Measurements from ENCODE around the gene ZNF358.
"Not testable (repeated sequence)": the region's sequence is repeated elsewhere in the genome, so short reads cannot be mapped to it uniquely, and the experiment has no call there.

The ZNF358 gene

DNA sequence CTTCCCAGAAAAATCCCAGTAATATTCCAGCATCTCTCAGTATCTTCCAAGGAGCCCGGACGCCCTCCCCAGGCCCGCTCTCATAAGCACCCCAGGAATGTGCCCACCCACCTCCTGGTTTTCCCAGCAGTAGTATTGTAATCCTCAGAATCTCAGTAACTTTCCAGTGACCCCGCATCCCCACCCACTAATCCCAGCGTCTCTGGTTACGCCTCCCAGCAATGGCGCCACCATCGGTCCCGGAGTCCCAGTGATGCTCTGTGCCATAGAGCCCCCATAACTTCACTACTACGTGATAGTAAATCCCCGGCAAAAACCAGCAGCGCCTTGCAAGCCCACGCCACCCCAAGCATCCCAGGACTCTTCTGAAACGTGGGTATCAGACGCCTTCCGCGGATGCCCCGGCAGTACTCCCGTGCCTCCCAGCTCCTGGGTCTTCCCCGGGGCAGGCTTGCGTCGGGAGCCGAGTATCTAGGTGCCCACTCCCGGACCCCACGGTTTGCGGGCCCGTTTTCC is 18.7 kb downstream of the ZNF358 start:
- DNase-seq (ENCODE audit: low read depth in 2 of 3, low spot score in 1 of 3), result peak in 2 of 3 donors; percentile 16 to 44

DNA sequence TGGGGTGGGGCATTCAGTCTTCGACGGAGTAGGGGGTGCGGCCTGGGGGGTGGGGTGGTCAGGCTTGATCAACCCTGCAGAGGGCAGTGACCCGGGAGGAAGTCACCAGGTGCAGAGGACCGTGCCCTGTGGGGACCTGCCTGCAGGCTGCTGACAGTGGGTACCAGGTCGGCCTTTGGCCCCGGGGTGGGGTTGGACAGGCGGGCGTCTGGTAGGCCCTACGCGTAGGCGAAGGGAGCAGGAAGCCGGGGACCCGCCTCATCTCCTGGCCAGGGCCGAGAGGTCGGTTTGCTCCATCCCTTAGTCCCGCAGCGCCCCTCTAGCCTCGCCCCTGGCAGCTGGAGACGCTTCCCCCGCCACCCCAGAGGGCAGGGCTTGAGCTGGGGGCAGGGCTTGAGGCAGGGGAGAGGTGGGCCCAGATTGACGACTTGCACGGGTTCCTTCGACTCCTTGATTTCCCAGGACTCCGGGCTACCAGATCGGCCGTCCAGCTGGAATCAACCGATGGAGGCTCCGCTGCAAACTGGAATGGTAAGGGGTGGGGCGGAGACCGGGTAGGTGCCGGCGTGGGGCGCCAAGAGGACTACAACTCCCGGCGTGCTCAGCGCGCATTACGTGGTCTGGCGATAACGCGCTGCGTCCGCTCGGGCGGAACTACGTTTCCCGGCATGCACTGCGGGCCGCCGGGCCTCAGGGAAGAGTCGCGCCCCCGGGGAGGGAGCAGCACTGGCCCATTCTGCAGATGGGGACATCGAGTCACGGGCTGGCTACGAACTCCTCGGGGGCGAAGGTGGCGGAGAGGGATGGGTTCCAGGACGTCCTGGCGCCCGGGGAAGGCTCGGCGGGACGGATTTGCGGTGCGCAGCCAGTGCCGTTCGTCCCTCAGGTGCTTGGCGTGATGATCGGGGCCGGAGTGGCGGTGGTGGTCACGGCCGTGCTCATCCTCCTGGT is 19.4 kb downstream of the ZNF358 start, which contains the start of gene PNPLA6:
Gene PNPLA6, plus strand, starts transcription at position 671 of the 951 bp plus-strand sequence. Its CDS starts 72 bp downstream, at position 743.
- peak; percentile 87 to 92 (median 89) for DNase-seq (ENCODE audit: low read depth in 2 of 3, low spot score in 1 of 3)

DNA sequence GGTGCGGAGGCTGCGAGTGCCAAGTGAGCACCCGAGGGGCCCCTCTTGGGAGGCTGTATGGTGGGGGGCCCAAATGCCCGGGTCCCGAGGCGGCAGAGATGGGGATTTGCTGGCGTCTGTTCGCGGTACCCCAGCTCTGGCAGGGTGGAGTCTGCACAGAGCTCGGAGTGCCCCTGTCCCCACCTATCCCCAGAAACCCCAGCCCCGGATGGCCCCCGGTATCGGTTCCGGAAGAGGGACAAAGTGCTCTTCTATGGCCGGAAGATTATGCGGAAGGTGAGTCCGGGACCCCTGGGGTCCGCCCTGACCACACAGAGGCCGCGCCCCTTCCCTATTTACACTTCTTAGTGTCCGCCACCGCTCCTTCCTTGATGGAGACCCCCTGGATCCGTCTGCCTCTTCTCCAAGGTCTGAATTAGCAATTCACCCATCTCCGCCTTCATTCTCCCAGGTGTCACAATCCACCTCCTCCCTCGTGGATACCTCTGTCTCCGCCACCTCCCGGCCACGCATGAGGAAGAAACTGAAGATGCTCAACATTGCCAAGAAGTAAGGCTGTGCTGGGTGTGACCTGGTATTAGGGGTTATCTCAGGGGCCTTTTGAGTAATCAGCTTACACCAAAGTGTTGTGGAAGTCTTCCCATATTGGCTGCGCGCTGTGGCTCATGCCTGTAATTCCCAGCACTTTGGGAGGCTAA is 20.2 kb downstream of the ZNF358 start:
- DNase-seq (ENCODE audit: low read depth in 2 of 3, low spot score in 1 of 3), result no peak

DNA sequence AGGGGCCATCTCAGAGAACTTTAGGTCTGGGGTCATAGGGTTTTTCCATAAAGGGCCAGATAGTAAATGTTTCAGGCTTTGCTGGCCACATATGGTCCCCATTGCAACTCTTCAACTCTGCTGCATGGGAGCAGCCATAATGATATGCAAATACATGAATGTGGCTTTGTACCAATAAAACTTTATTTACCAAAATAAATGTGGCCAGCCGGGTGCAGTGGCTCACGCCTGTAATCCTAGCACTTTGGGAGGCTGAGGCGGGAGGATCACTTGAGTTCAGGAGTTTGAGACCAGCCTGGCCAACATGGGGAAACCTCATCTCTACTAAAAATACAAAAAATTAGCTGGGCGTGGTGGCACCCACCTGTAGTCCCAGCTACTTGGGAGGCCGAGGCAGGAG is 23.1 kb downstream of the ZNF358 start:
- not testable (repeated sequence) for DNase-seq (ENCODE audit: low read depth in 2 of 3, low spot score in 1 of 3)

DNA sequence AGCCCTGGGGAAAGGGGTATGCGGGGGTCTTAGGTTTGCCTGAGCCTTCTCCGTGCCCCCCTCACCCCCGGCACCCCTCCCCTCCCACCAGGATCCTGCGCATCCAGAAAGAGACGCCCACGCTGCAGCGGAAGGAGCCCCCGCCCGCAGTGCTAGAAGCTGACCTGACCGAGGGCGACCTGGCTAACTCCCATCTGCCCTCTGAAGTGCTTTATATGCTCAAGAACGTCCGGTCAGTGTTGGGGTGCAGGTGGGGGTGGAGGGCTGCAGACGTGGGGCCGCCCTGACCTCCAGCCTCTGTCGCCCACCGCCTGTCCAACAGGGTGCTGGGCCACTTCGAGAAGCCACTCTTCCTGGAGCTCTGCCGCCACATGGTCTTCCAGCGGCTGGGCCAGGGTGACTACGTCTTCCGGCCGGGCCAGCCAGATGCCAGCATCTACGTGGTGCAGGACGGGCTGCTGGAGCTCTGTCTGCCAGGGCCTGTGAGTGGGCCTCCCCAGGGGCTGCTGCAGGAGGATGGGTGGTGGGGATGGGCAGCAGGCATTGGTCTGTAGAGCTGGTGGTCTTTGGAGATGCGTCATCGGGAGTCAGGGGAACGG is 24.0 kb downstream of the ZNF358 start:
- no peak for DNase-seq (ENCODE audit: low read depth in 2 of 3, low spot score in 1 of 3)

DNA sequence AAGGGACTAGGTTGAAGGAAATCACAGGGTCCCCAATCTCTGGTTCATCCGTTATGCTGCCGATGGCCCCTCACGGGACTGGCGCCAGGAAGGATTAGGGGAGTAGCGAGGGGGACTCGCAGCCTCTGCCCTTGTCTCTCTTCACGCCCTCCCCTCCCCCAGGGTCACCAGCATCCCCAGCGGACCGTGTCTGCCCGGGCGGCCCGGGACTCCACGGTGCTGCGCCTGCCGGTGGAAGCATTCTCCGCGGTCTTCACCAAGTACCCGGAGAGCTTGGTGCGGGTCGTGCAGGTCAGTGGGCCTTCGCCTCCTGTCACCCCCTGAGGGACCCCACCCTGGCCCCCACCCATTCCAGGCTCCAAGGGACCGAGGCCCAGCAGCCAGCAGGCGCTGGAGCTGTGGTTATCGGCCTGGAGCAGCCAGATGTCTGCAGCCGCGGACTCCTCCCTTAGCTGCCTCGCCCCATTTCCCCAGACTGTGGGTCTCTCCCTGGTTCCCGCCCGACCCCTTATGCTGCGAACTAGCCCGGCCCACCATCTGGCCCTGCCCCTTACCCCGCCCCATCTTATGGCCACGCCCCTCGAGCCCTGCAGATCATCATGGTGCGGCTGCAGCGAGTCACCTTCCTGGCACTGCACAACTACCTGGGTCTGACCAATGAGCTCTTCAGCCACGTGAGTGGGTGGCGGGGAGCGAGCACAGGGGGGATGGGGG is 25.0 kb downstream of the ZNF358 start:
- DNase-seq (ENCODE audit: low read depth in 2 of 3, low spot score in 1 of 3), result peak in 2 of 3 donors; percentile 28 to 39

DNA sequence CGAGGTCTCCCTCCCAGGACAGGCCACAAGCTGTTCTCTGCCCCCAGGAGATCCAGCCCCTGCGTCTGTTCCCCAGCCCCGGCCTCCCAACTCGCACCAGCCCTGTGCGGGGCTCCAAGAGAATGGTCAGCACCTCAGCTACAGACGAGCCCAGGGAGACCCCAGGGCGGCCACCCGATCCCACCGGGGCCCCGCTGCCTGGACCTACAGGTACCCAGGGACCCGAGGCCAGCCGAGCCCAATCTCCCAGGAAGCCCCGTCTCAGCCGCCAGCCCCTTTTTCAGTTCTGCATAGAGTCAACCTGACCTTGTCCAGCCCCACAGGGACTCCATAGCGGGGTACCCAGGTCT is 25.5 kb downstream of the ZNF358 start:
- no peak for DNase-seq (ENCODE audit: low read depth in 2 of 3, low spot score in 1 of 3)

DNA sequence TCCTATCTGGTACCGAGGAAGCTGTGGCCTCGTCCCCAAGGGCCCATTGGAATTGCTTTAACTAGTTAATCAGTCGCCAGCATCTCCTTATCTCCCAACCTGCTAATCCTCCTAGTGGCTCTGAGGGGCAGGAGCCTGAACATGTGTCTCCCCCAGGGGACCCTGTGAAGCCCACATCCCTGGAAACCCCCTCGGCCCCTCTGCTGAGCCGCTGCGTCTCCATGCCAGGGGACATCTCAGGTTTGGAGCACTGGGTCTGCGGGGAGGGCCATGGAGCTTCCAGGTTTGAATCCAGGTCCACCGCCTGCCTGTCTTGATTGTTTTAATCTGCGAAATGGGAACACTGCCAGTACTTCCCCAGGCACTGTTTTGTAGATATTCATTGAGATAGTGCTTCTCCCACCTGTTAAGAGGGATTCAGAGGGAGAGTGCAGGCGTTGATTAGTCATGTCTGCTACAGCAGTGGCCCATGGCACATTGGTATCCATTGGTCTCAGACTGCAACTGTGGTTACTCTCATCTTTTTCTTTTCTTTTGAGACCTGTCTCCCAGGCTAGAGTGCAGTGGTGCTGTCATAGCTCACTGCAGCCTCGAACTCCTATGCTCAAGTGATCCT is 26.0 kb downstream of the ZNF358 start:
- no peak for DNase-seq (ENCODE audit: low read depth in 2 of 3, low spot score in 1 of 3)

DNA sequence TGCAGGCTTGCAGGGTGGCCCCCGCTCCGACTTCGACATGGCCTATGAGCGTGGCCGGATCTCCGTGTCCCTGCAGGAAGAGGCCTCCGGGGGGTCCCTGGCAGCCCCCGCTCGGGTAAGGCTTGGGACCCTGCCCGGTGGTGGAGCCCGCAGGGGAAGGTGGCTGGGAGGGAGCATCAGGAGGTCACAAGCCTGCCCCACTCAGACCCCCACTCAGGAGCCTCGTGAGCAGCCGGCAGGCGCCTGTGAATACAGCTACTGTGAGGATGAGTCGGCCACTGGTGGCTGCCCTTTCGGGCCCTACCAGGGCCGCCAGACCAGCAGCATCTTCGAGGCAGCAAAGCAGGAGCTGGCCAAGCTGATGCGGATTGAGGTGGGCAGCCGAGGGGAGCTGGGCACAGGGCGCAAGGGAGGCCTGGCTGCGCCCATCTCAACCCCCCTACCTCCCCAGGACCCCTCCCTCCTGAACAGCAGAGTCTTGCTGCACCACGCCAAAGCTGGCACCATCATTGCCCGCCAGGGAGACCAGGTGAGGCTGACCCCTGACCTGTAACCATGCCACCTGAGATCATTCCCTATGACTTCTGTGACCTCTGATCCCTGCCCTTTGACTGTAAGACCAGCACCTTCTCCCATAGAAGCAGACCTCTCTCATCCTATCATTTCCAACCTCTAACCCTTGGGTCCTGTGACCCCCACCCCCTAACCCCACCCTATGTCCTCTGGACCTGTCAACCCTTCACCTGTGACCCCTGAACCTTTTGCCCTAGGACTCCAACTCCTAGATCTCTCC is 26.8 kb downstream of the ZNF358 start:
- no peak for DNase-seq (ENCODE audit: low read depth in 2 of 3, low spot score in 1 of 3)

DNA sequence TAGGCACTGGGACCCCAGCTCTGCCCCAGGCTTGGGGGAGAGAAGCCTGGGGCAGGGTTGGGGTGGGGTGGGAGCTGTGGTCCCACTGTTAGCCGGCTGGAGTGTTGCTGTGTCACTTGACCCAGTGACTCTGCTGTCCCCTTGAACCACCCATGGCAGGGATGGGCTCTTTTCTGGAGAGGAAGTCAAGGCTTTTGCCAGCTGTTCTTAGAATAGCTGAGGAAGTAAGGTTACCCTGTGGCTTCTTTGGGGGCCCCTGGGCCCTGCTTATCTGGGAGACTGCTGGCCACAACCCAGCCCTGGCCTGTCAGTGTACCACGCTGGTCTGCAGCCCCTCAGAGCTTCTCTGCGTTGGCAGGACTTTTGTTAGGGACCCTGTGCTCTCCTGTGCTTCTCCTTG is 28.7 kb downstream of the ZNF358 start:
- DNase-seq (ENCODE audit: low read depth in 2 of 3, low spot score in 1 of 3), result no peak

DNA sequence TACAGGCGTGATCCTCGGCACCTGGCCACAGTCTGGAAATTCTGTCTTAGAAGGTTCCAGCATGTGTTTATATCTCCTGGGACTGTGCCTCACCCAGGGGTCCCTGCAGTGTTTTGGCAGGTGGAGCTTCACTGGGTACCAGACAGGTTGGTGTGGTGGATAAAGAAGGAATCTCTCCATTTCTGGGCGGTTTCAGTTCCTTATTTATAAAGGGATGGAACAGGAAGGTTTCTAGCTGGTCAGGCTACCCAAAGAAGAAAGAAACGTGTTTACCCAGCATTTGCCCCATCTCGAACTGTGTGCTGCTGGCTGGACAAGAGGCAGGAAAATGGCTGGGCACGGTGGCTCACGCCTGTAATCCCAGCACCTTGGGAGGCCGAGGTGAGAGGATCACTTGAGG is 29.4 kb downstream of the ZNF358 start:
- DNase-seq (ENCODE audit: low read depth in 2 of 3, low spot score in 1 of 3), result no peak

DNA sequence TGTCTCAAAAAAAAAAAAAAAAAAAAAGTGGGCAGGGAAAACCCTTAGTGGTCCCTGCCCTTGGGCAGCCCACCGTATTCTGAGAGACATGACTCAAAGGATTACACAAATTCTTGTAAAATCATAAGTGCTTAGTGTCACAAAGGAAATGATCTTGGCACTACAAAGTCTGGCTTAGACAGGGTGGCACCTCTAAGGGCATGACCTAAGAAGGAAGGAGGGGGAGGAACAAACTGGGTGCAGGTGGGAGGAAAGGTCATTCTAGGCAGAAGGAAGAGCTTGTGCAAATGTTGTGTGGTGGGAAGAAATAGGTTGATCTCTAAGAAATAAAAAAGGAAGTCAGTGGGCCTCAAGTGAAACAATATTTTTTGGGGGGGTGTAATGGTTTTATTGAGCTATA is 30.0 kb downstream of the ZNF358 start:
- no peak for DNase-seq (ENCODE audit: low read depth in 2 of 3, low spot score in 1 of 3)

DNA sequence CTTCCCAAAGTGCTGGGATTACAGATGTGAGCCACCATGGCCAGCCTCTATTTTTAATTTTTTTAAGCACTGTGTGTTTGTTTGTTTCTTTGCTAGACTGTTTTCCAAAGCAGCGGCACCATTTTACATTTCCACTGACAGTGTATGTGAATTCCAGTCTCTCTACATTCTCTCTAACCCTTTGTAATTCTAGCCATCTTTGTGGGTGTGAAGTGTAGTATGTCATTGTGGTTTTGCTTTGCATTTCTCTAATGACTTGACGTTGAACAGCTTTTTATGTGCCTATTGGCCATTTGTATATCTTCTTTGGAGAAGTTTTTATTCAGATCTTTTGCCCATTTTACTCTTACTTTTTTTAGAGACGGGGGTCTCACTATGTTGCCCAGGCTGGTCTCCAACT is 31.3 kb downstream of the ZNF358 start:
- DNase-seq (ENCODE audit: low read depth in 2 of 3, low spot score in 1 of 3), result no peak

DNA sequence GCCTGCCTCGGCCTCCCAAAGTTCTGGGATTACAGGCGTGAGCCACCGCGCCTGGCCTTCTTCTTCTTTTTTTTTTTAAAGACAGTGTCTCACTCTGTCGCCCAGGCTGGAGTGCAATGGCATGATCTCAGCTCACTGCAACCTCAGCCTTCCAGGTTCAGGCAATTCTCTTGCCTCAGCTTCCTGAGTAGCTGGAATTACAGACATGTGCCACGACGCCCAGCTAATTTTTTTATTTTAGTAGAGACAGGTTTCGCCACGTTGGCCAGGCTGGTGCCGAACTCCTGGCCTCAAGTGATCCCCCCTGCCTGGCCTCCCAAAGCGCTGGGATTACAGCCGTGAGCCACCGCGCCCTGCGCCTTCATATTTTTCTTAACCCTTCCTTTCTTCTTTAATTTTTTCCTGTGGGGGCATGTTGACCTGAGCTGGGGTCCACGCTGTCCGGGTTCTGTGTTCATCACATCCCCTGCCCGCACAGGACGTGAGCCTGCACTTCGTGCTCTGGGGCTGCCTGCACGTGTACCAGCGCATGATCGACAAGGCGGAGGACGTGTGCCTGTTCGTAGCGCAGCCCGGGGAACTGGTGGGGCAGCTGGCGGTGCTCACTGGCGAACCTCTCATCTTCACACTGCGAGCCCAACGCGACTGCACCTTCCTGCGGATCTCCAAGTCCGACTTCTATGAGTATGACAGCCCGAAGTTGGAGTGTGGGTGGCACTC is 33.7 kb downstream of the ZNF358 start:
- no peak for DNase-seq (ENCODE audit: low read depth in 2 of 3, low spot score in 1 of 3)

DNA sequence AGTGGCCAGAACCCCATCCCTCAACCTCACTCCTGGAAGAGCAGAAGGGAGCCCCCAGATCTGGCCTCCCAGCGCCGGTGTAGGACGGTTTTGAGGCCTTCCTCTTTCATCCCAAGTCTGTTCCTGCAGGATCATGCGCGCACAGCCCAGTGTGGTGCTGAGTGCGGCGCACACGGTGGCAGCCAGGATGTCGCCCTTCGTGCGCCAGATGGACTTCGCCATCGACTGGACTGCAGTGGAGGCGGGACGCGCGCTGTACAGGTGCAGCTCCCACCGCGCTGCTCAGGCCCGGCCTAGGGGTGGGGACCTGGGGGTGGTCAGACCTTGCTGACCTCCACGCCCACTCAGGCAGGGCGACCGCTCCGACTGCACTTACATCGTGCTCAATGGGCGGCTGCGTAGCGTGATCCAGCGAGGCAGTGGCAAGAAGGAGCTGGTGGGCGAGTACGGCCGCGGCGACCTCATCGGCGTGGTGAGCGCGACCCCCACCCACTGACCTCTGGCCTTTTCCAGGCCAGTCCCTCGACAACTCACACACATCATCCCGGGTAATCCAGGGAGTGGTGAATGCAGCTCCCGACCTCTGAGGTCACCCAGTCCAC is 34.4 kb downstream of the ZNF358 start:
- no peak for DNase-seq (ENCODE audit: low read depth in 2 of 3, low spot score in 1 of 3)

DNA sequence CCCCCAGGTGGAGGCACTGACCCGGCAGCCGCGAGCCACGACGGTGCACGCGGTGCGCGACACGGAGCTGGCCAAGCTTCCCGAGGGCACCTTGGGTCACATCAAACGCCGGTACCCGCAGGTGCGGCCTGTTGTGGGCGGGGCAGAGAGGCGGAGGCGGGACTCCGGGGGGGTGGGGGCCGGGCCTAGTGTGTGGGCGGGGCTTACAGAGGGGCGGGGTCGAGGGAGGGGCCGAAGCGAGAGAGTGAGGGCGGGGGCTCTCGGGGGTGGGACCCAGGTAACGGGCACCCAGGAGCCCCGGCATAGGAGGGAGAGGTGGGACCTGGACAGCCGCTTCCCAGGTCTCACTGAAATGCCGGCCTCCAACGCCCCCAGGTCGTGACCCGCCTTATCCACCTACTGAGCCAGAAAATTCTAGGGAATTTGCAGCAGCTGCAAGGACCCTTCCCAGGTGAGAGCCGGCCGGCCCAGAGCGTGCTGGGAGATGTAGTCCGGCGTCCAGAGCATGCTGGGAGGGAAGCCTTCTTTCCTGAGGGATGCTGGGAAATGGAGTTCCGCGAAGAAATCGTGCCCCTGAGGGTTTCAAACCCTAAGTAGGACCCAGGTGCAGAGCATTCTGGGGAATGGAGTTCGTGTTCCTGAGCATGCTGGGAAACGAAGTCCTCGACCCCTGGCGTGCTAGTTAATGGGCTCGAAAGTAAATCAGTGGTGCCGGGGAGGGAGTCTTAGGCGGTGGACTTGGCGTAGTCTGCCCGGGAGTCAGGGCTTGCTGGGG is 35.3 kb downstream of the ZNF358 start:
- peak in 2 of 3 donors; percentile 21 to 32 for DNase-seq (ENCODE audit: low read depth in 2 of 3, low spot score in 1 of 3)

DNA sequence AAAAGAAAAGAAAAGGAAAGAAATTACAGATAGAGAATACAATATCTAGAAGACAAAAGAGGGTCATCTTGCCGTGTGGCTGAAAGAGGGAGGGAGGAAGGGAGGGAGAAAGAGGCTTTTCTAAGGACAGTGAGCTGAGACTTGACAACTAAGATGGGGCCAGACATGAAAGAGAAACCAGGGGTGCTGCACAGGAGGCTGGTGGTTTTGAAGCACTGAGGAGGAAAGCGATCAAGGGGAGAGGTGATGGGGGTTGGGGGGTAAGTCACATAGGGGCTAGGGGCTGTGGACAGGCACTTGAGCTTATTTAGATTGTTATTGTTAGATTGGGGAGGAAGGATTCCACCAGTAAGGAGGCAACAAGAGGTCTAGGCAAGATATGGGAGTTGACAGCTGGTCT is 36.9 kb downstream of the ZNF358 start:
- DNase-seq (ENCODE audit: low read depth in 2 of 3, low spot score in 1 of 3), result no peak

DNA sequence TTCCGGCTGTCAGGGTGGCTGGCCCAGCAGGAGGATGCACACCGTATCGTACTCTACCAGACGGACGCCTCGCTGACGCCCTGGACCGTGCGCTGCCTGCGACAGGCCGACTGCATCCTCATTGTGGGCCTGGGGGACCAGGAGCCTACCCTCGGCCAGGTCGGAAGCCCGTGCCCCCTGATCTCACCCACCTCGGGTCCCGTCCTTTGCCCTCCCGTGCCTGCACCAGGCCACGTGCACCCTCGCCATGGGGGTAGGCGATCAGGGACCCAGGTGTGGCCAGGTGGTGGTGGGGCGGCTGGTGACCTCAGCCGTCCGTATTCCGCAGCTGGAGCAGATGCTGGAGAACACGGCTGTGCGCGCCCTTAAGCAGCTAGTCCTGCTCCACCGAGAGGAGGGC is 38.7 kb downstream of the ZNF358 start:
- no peak for DNase-seq (ENCODE audit: low read depth in 2 of 3, low spot score in 1 of 3)

Data from stimulated activated CD4-positive, alpha-beta T cell treated with anti-CD3 and anti-CD28 coated beads, Interleukin-12 subunit alpha, Interleukin-12 subunit beta, amount 100 ng/mL, for 48 hours (primary cell).